ENCODE results near the gene ATG16L2.

Gene ATG16L2

GRCh38 chr11:72781063-72781312, 33.2 kb upstream of the ATG16L2 start:
- no peak overlapping the region for H3K27ac ChIP-seq (ENCODE audit: low read depth, low read length)
- peaks cover 2% of the 10 kb centered on the region; the same call in 1 of the 2 replicates for H3K4me1 ChIP-seq (ENCODE audit: insufficient read depth, low read length)
- no peaks in the 10 kb centered on the region for H3K36me3 ChIP-seq (ENCODE audit: insufficient read depth, low read length)
- H3K27me3 ChIP-seq (ENCODE audit: insufficient read depth, low read length): peaks cover 11% of the 10 kb centered on the region
- no peak overlapping the region for H3K9ac ChIP-seq (ENCODE audit: low read depth, low read length)
- WGBS: 15% methylated on average over 17 of the region's 17 CpGs
- H3K9me3 ChIP-seq (ENCODE audit: insufficient read depth, low read depth, low read length): no peaks in the 10 kb centered on the region
- peak overlapping the region; percentile 50 for H3K4me3 ChIP-seq (ENCODE audit: low read length)

GRCh38 chr11:72781313-72782080, 32.7 kb upstream of the ATG16L2 start:
- Histone ChIP-seq H3K27me3 (ENCODE audit: insufficient read depth, low read length) (peaks cover 11% of the 10 kb centered on the region), H3K27ac (ENCODE audit: low read depth, low read length) (no peak overlapping the region), H3K9ac (ENCODE audit: low read depth, low read length) (no peak overlapping the region), H3K9me3 (ENCODE audit: insufficient read depth, low read depth, low read length) (no peaks in the 10 kb centered on the region), H3K4me1 (ENCODE audit: insufficient read depth, low read length) (peaks cover 2% of the 10 kb centered on the region; the same call in 1 of the 2 replicates), H3K4me3 (ENCODE audit: low read length) (peak overlapping the region; percentile 50), H3K36me3 (ENCODE audit: insufficient read depth, low read length) (no peaks in the 10 kb centered on the region)
- 1% methylated on average over 87 of the region's 89 CpGs for WGBS

- peaks cover 2% of the 10 kb centered on the region; the same call in 1 of the 2 replicates for H3K4me1 ChIP-seq (ENCODE audit: insufficient read depth, low read length)
- peak overlapping the region; percentile 47 for H3K4me3 ChIP-seq (ENCODE audit: low read length)
- peaks cover 11% of the 10 kb centered on the region for H3K27me3 ChIP-seq (ENCODE audit: insufficient read depth, low read length)
- no peak overlapping the region for H3K9ac ChIP-seq (ENCODE audit: low read depth, low read length)
- H3K27ac ChIP-seq (ENCODE audit: low read depth, low read length): no peak overlapping the region
- 20% methylated on average over 14 of the region's 14 CpGs for WGBS
- no peaks in the 10 kb centered on the region for H3K36me3 ChIP-seq (ENCODE audit: insufficient read depth, low read length)
- no peaks in the 10 kb centered on the region for H3K9me3 ChIP-seq (ENCODE audit: insufficient read depth, low read depth, low read length)
These were observed 31.9 kb upstream of the ATG16L2 start for GRCh38 chr11:72782081-72782920.

GRCh38 chr11:72783144-72783905, 30.9 kb upstream of the ATG16L2 start:
- Histone ChIP-seq H3K9ac (ENCODE audit: low read depth, low read length) (no peak overlapping the region), H3K4me3 (ENCODE audit: low read length) (no peak overlapping the region), H3K27me3 (ENCODE audit: insufficient read depth, low read length) (peaks cover 11% of the 10 kb centered on the region), H3K27ac (ENCODE audit: low read depth, low read length) (no peak overlapping the region), H3K9me3 (ENCODE audit: insufficient read depth, low read depth, low read length) (no peaks in the 10 kb centered on the region), H3K36me3 (ENCODE audit: insufficient read depth, low read length) (no peaks in the 10 kb centered on the region), H3K4me1 (ENCODE audit: insufficient read depth, low read length) (peaks cover 2% of the 10 kb centered on the region; the same call in 1 of the 2 replicates)
- 89% methylated on average over 2 of the region's 2 CpGs for WGBS

- peaks cover 2% of the 10 kb centered on the region; the same call in 1 of the 2 replicates for H3K4me1 ChIP-seq (ENCODE audit: insufficient read depth, low read length)
- WGBS: 90% methylated on average over 10 of the region's 10 CpGs
These were observed 29.5 kb upstream of the ATG16L2 start for GRCh38 chr11:72784662-72785061.

GRCh38 chr11:72786305-72787215, 27.7 kb upstream of the ATG16L2 start:
- 0 out of 2 replicates have a peak, but pooled peaks cover 2% of the 10 kb centered on the region for H3K4me1 ChIP-seq (ENCODE audit: insufficient read depth, low read length)
- no peak overlapping the region for H3K9ac ChIP-seq (ENCODE audit: low read depth, low read length)
- H3K27me3 ChIP-seq (ENCODE audit: insufficient read depth, low read length): no peaks in the 10 kb centered on the region
- no peak overlapping the region for H3K27ac ChIP-seq (ENCODE audit: low read depth, low read length)
- no peaks in the 10 kb centered on the region for H3K36me3 ChIP-seq (ENCODE audit: insufficient read depth, low read length)
- H3K9me3 ChIP-seq (ENCODE audit: insufficient read depth, low read depth, low read length): no peaks in the 10 kb centered on the region
- 90% methylated on average over 8 of the region's 8 CpGs for WGBS
- no peak overlapping the region for H3K4me3 ChIP-seq (ENCODE audit: low read length)

More at GRCh38 chr11:72784662-72785061, 29.5 kb upstream of the ATG16L2 start:
- H3K9ac ChIP-seq (ENCODE audit: low read depth, low read length): no peak overlapping the region
- no peak overlapping the region for H3K4me3 ChIP-seq (ENCODE audit: low read length)
- H3K27ac ChIP-seq (ENCODE audit: low read depth, low read length): no peak overlapping the region
- H3K27me3 ChIP-seq (ENCODE audit: insufficient read depth, low read length): peaks cover 11% of the 10 kb centered on the region
- no peaks in the 10 kb centered on the region for H3K9me3 ChIP-seq (ENCODE audit: insufficient read depth, low read depth, low read length)
- no peaks in the 10 kb centered on the region for H3K36me3 ChIP-seq (ENCODE audit: insufficient read depth, low read length)

- no peaks in the 10 kb centered on the region for H3K27me3 ChIP-seq (ENCODE audit: insufficient read depth, low read length)
- H3K9me3 ChIP-seq (ENCODE audit: insufficient read depth, low read depth, low read length): no peaks in the 10 kb centered on the region
- WGBS: 59% methylated on average over 15 of the region's 16 CpGs
- H3K9ac ChIP-seq (ENCODE audit: low read depth, low read length): no peak overlapping the region
- H3K36me3 ChIP-seq (ENCODE audit: insufficient read depth, low read length): no peaks in the 10 kb centered on the region
- no peak overlapping the region for H3K27ac ChIP-seq (ENCODE audit: low read depth, low read length)
- no peak overlapping the region for H3K4me3 ChIP-seq (ENCODE audit: low read length)
- H3K4me1 ChIP-seq (ENCODE audit: insufficient read depth, low read length): no peaks in the 10 kb centered on the region
These were observed 26.8 kb upstream of the ATG16L2 start for GRCh38 chr11:72787216-72788104.

GRCh38 chr11:72788241-72788640, 26.0 kb upstream of the ATG16L2 start:
- Histone ChIP-seq H3K36me3 (ENCODE audit: insufficient read depth, low read length) (no peaks in the 10 kb centered on the region), H3K4me3 (ENCODE audit: low read length) (no peak overlapping the region), H3K9ac (ENCODE audit: low read depth, low read length) (no peak overlapping the region), H3K27ac (ENCODE audit: low read depth, low read length) (no peak overlapping the region), H3K9me3 (ENCODE audit: insufficient read depth, low read depth, low read length) (no peaks in the 10 kb centered on the region), H3K4me1 (ENCODE audit: insufficient read depth, low read length) (peaks cover 1% of the 10 kb centered on the region; the same call in 1 of the 2 replicates), H3K27me3 (ENCODE audit: insufficient read depth, low read length) (no peaks in the 10 kb centered on the region)
- WGBS: 88% methylated on average over 7 of the region's 7 CpGs

GRCh38 chr11:72789493-72790131, 24.6 kb upstream of the ATG16L2 start:
- Histone ChIP-seq H3K4me3 (ENCODE audit: low read length) (no peak overlapping the region), H3K27ac (ENCODE audit: low read depth, low read length) (no peak overlapping the region), H3K27me3 (ENCODE audit: insufficient read depth, low read length) (no peaks in the 10 kb centered on the region), H3K4me1 (ENCODE audit: insufficient read depth, low read length) (peaks cover 3% of the 10 kb centered on the region; the same call in 1 of the 2 replicates), H3K36me3 (ENCODE audit: insufficient read depth, low read length) (no peaks in the 10 kb centered on the region), H3K9ac (ENCODE audit: low read depth, low read length) (no peak overlapping the region), H3K9me3 (ENCODE audit: insufficient read depth, low read depth, low read length) (no peaks in the 10 kb centered on the region)
- 84% methylated on average over 10 of the region's 10 CpGs for WGBS
